Panc1 (cell line): Measurements from ENCODE around the gene TRIM42. TPM values are rescaled to one million over a fixed set of nuclear protein-coding genes. Genes with fewer than 3 reads are reported as not detected.

Experiments used
- ATAC-seq: fragments of 200-7000 bp; cut with Tn5 transposase; 2 replicates; pipeline ENCODE4 v1.9.1; 2020; ENCODE audit warnings: mild to moderate bottlenecking, moderate library complexity
- BruUV-seq: library from RNA; stranded (reverse); fragments of 400-500 nt; replicated peaks from 2 replicates; lab custom pipeline; 2021; lab: Mats Ljungman, UMichigan
- CTCF ChIA-PET: fragments of 300-600 bp; sonication (Branson Sonifier 250); formaldehyde crosslinking; loops from one replicate; lab custom pipeline; 2022; ENCODE audit warnings: antibody characterized with exemption; lab: Charles Lee
- POLR2A ChIA-PET: fragments of 300-600 bp; sonication (Branson Sonifier 250); formaldehyde crosslinking; loops from one replicate; lab custom pipeline; 2022; ENCODE audit warnings: antibody characterized with exemption; lab: Charles Lee
- DNase-seq: peaks from one replicate; pipeline ENCODE4 v3.0.0-alpha.2; 2010; ENCODE audit warnings: low read depth, low spot score
- H3K27ac ChIP-seq: 2 replicates; pipeline ENCODE4 v1.5.1; 2011; ENCODE audit warnings: mild to moderate bottlenecking, low read length, inconsistent platforms
- H3K27me3 ChIP-seq: fragments of 200-500 bp; sonication (Bioruptor generic); 2 replicates; pipeline ENCODE4 v1.6.0; 2014; ENCODE audit warnings: low read length, inconsistent platforms; ENCODE audit not compliant: control insufficient read depth, insufficient read depth
- H3K36me3 ChIP-seq: fragments of 200-500 bp; sonication (Bioruptor generic); 2 replicates; pipeline ENCODE4 v1.5.1; 2014; ENCODE audit warnings: inconsistent platforms, mild to moderate bottlenecking, low read length, moderate library complexity; ENCODE audit not compliant: control insufficient read depth, insufficient read depth
- H3K4me1 ChIP-seq: 2 replicates; pipeline ENCODE4 v1.5.1; 2011; ENCODE audit warnings: inconsistent platforms, mild to moderate bottlenecking, low read length, moderate library complexity; ENCODE audit not compliant: control insufficient read depth, insufficient read depth
- H3K4me3 ChIP-seq, 2 experiments: 2 replicates each; pipeline ENCODE4 v1.5.1; 2011 to 2012; ENCODE audit warnings: low read depth in 2 of 2, low read length in 2 of 2, mild to moderate bottlenecking in 2 of 2, inconsistent platforms in 1 of 2, moderate library complexity in 1 of 2
- H3K9me3 ChIP-seq: fragments of 200-500 bp; sonication (Bioruptor generic); 2 replicates; pipeline ENCODE4 v1.5.1; 2014; ENCODE audit warnings: low read depth, mild to moderate bottlenecking, inconsistent platforms, low read length, moderate library complexity; ENCODE audit not compliant: control insufficient read depth, insufficient read depth
- POLR2AphosphoS5 ChIP-seq: IDR thresholded peaks from 2 replicates; pipeline ENCODE4 v1.6.1; 2012; ENCODE audit warnings: mild to moderate bottlenecking, low read depth, low read length, moderate library complexity
- SIN3A ChIP-seq: IDR thresholded peaks from 2 replicates; pipeline ENCODE4 v1.6.1; 2012; ENCODE audit warnings: low read depth, mild to moderate bottlenecking, low read length, moderate library complexity, borderline replicate concordance; ENCODE audit not compliant: insufficient read depth
- TCF7L2 ChIP-seq: IDR thresholded peaks from 2 replicates; pipeline ENCODE4 v1.6.1; 2011; ENCODE audit warnings: mild to moderate bottlenecking, low read depth, low read length, inconsistent platforms
- in situ Hi-C: cut with HindIII; loops from 2 replicates; pipeline ENCODE4 v1.10.0; 2016; ENCODE audit warnings: low sequenced_read_pairs, low pct_unique_long_range_greater_than_20kb
- intact Hi-C: fragments of 100-400 bp; cut with micrococcal nuclease; formaldehyde crosslinking; loops from one replicate; pipeline ENCODE4 v1.10.0; 2022; ENCODE audit not compliant: unreplicated experiment
- total RNA-seq: library from RNA; stranded (reverse); gene quantifications from one replicate; pipeline ENCODE4 v1.2.1, GENCODE V29; 2021; ENCODE audit not compliant: unreplicated experiment
- TF ChIP-seq, protein P1 (sequence below), 2 experiments: IDR thresholded peaks; 2 replicates each; pipeline ENCODE4 v1.6.1; 2011 to 2012; ENCODE audit warnings: low read depth in 2 of 2, control low read depth in 1 of 2, low read length in 1 of 2, mild to moderate bottlenecking in 1 of 2, moderate library complexity in 1 of 2; ENCODE audit not compliant: insufficient read depth in 1 of 2
- TF ChIP-seq, protein P2 (sequence below): fragments of 450-650 bp; IDR thresholded peaks from 2 replicates; pipeline ENCODE4 v1.5.1; 2017; ENCODE audit warnings: mild to moderate bottlenecking

The TRIM42 gene
- total RNA-seq, 1 experiment from 2014 or later, result not detected

DNA sequence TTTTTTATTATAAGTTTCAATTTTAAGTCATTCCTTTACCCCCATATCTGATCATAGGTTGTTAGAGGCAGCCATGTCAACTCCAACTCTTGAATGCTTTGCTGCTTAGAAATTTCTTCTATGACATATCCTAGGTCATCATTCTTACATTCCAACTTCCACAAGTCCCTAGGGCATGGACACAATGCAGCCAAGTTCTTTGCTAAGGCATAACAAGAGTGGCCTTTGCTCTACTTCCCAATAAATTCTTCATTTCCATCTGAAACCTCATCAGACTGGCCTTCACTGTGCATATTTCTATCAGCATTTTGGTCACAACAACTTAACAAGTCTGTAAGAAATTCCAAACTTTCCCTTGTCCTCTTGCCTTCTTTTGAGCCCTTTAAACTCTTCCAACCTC, 28.5 kb downstream of the TRIM42 start:
- H3K36me3 ChIP-seq, result no peaks in the 10 kb centered on the region
- no peak overlapping the region for H3K4me3 ChIP-seq
- no peak for ATAC-seq
- CTCF ChIA-PET, result no interaction called here
- H3K9me3 ChIP-seq, result no peaks in the 10 kb centered on the region
- H3K4me1 ChIP-seq, result no peaks in the 10 kb centered on the region
- H3K27me3 ChIP-seq, result no peaks in the 10 kb centered on the region
- no peak for DNase-seq
- BruUV-seq, result no TSS peak
- in situ Hi-C loops, result no loop called here
- POLR2A ChIA-PET, result no interaction called here
- intact Hi-C loops, result no loop called here
- H3K27ac ChIP-seq, result no peak overlapping the region
- no peak for TF ChIP-seq POLR2AphosphoS5
- TF ChIP-seq, protein P1, sequence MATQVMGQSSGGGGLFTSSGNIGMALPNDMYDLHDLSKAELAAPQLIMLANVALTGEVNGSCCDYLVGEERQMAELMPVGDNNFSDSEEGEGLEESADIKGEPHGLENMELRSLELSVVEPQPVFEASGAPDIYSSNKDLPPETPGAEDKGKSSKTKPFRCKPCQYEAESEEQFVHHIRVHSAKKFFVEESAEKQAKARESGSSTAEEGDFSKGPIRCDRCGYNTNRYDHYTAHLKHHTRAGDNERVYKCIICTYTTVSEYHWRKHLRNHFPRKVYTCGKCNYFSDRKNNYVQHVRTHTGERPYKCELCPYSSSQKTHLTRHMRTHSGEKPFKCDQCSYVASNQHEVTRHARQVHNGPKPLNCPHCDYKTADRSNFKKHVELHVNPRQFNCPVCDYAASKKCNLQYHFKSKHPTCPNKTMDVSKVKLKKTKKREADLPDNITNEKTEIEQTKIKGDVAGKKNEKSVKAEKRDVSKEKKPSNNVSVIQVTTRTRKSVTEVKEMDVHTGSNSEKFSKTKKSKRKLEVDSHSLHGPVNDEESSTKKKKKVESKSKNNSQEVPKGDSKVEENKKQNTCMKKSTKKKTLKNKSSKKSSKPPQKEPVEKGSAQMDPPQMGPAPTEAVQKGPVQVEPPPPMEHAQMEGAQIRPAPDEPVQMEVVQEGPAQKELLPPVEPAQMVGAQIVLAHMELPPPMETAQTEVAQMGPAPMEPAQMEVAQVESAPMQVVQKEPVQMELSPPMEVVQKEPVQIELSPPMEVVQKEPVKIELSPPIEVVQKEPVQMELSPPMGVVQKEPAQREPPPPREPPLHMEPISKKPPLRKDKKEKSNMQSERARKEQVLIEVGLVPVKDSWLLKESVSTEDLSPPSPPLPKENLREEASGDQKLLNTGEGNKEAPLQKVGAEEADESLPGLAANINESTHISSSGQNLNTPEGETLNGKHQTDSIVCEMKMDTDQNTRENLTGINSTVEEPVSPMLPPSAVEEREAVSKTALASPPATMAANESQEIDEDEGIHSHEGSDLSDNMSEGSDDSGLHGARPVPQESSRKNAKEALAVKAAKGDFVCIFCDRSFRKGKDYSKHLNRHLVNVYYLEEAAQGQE (IDR thresholded peaks at IDR 0.05; ENCODE audit: insufficient read depth in 1 of 2, low read depth in 2 of 2, low read length in 1 of 2), result no peak
- TF ChIP-seq TCF7L2, result no peak
- no peak for TF ChIP-seq SIN3A
- TF ChIP-seq, protein P2, sequence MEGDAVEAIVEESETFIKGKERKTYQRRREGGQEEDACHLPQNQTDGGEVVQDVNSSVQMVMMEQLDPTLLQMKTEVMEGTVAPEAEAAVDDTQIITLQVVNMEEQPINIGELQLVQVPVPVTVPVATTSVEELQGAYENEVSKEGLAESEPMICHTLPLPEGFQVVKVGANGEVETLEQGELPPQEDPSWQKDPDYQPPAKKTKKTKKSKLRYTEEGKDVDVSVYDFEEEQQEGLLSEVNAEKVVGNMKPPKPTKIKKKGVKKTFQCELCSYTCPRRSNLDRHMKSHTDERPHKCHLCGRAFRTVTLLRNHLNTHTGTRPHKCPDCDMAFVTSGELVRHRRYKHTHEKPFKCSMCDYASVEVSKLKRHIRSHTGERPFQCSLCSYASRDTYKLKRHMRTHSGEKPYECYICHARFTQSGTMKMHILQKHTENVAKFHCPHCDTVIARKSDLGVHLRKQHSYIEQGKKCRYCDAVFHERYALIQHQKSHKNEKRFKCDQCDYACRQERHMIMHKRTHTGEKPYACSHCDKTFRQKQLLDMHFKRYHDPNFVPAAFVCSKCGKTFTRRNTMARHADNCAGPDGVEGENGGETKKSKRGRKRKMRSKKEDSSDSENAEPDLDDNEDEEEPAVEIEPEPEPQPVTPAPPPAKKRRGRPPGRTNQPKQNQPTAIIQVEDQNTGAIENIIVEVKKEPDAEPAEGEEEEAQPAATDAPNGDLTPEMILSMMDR, result no peak

DNA sequence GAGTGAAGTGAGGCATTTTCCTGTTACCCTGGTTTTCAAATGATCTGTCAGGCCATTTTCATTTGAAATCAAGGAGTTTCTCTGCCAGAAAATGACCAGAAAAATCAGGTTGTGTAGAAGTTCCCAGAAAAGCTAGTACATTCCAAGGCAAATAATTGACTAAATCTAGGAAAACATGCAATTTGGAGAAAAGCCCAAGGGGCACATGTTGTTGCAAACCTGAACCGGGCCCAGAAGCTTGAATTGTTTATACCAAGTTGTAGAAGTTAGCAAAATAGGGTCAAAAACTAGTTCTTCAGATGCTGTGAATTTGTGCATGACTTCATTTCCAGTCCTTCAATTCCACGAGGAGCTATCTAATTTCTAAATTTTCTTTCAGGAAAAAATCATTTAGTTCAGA, 31.0 kb downstream of the TRIM42 start:
- Histone ChIP-seq H3K27ac (no peak overlapping the region), H3K36me3 (no peaks in the 10 kb centered on the region), H3K27me3 (no peaks in the 10 kb centered on the region), H3K9me3 (no peaks in the 10 kb centered on the region), H3K4me3 (no peak overlapping the region), H3K4me1 (no peaks in the 10 kb centered on the region)
- TF ChIP-seq TCF7L2, result no peak
- TF ChIP-seq POLR2AphosphoS5, result no peak
- no peak for TF ChIP-seq SIN3A
- TF ChIP-seq, protein P2, result no peak
- TF ChIP-seq, protein P1 (IDR thresholded peaks at IDR 0.05; ENCODE audit: insufficient read depth in 1 of 2, low read depth in 2 of 2, low read length in 1 of 2), result no peak
- in situ Hi-C loops (no loop called here), intact Hi-C loops (no loop called here)
- no peak for ATAC-seq
- ChIA-PET CTCF (no interaction called here), POLR2A (no interaction called here)
- no peak for DNase-seq
- no TSS peak for BruUV-seq
